ENCODE data around the gene PRKACB.
"Not testable (repeated sequence)": the region's sequence is repeated elsewhere in the genome, so short reads cannot be mapped to it uniquely, and the experiment has no call there.

The PRKACB gene

DNA sequence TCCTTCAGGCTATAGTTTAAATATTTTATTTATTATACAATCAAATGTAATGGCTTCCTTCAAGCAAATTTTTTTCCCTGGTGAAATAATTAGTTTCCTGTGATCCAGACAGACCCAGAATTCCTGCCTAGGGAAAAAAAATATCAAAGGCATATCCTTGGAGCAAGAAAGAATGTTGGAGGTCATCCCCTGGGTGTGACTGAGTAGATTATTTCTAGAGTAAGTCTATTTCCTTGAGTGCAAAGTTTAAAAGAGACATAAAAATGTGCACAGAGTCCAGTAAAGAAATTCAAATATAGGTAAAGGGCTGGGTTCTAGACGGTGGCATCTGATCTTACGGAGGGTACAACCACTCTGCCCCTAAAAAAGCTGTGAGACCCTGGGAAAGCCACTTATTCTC, 125.2 kb downstream of the PRKACB start:
- DNase-seq (ENCODE audit: low read depth): no peak

DNA sequence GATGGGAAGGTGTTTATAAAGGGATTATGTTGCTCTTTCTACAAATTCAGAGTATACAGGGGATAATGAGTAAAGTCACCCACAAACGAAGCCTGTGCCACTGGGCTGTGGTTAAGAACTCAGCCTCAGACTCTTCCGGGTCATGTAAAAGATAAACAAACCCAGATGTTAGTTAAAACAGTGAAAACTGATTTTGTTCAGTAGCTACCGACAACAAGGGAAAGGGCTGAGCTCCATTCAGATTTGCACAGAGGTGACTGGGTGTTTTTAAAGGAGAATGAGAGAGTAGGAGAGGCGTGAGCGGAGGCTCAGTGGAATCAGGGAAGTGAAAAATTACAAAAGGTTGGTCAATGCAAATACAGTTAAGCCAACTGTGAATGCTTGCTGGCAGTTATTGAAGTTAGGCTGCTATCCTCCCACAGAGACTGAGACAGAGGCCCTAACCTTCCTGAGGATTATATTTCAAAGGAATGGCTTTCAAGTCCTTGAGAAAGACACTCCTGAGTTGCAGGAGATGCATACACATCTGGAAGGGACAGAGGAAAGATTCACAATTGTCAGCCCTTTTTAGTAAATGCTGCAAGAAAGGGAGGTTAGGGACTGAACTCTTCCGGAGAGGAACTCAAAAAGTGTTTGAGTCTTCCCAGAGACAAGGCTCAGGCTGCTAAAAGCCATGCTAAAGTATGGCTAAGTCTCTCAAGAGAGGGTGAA, 127.5 kb downstream of the PRKACB start:
- DNase-seq (ENCODE audit: low read depth): no peak

DNA sequence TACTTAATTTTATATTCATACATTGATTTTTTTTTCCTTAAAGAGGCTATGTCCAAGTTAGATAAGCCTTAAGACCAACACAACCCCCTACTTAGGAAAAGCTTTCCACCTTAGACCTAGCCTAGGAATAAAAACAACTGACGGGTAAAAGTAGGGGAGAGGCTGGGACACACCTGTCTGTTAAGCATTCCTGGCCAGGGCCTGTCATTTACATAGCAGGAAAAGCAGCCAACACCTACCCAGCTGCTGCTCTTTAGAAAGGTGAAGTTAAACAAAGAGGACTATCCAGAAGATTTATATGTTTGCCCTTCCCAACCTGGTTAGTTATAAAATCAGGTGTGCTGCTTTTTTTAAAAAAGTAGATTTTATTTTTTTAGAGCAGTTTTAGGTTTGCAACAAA, 128.3 kb downstream of the PRKACB start:
- DNase-seq (ENCODE audit: low read depth): no peak

- no peak for DNase-seq (ENCODE audit: low read depth)
Observed at GRCh38 chr1:84277343-84278059, 133.4 kb downstream of the PRKACB start.

GRCh38 chr1:84278905-84279304, 134.8 kb downstream of the PRKACB start:
- no peak for DNase-seq (ENCODE audit: low read depth)

GRCh38 chr1:84280912-84281311, 136.8 kb downstream of the PRKACB start:
- no peak for DNase-seq (ENCODE audit: low read depth)

- no peak for DNase-seq (ENCODE audit: low read depth)
Observed at GRCh38 chr1:84282780-84283333, 138.8 kb downstream of the PRKACB start.

- no peak for DNase-seq (ENCODE audit: low read depth)
Observed at GRCh38 chr1:84283381-84283780, 139.3 kb downstream of the PRKACB start.

GRCh38 chr1:84286071-84286470, 142.0 kb downstream of the PRKACB start:
- DNase-seq (ENCODE audit: low read depth): no peak

DNA sequence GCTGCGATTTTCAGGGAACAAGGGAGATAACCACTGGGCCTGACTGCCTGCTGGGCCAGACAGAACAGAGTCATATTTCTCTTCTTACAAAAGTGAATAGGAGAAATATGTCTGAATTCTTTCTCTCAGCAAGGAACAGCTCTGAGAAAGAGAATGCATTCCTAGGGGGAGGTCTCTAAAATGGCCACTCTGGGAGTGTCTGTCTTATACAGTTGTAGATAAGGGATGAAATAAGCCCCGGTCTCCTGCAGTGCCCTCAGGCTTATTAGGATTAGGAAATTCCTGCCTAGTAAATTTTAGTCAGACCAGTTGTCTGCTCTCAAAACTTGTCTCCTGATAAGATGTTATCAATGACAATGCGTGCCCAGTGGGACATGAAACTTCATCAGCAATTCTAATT, 143.3 kb downstream of the PRKACB start:
- not testable (repeated sequence) for DNase-seq (ENCODE audit: low read depth)

Measured in activated T-cell treated with anti-CD3 and anti-CD28 coated beads for 48 hours (primary cell).